Heart right ventricle (tissue), 16 donors: ENCODE data around the gene CGB5. TPM values are rescaled to one million over a fixed set of nuclear protein-coding genes. Genes with fewer than 3 reads are reported as not detected.

Source experiments
- ATAC-seq, 8 donors: fragments of 200-7000 bp; cut with Tn5 transposase; one replicate each; pipeline ENCODE4 v1.9.1; 2020; ENCODE audit warnings: mild to moderate bottlenecking in 8 of 8, moderate library complexity in 8 of 8, moderate number of reproducible peaks in 1 of 8
- DNase-seq, 2 donors: peaks; one replicate each; pipeline ENCODE4 v3.0.0-alpha.2; 2020
- H3K27ac ChIP-seq, 10 donors: fragments of 200-600 bp; sonication (generic) in 2 of 10; one replicate each; pipeline versions ENCODE4 v1.5.0 to v1.8.0; 2020 to 2022; ENCODE audit warnings: mild to moderate bottlenecking in 3 of 10
- H3K27me3 ChIP-seq, 7 donors: fragments of 200-600 bp; one replicate each; pipeline ENCODE4 v1.8.0; 2021 to 2022; ENCODE audit warnings: mild to moderate bottlenecking in 2 of 7
- H3K36me3 ChIP-seq, 9 donors: fragments of 200-600 bp; sonication (generic) in 1 of 9; one replicate each; pipeline versions ENCODE4 v1.5.0 to v1.8.0; 2020 to 2022; ENCODE audit warnings: mild to moderate bottlenecking in 2 of 9
- H3K4me1 ChIP-seq, 9 donors: fragments of 200-600 bp; sonication (generic) in 1 of 9; one replicate each; pipeline versions ENCODE4 v1.5.0 to v1.8.0; 2020 to 2022; ENCODE audit warnings: mild to moderate bottlenecking in 4 of 9
- H3K4me3 ChIP-seq, 10 donors: fragments of 200-600 bp; sonication (generic) in 2 of 10; one replicate each; pipeline versions ENCODE4 v1.5.0 to v1.8.0; 2020 to 2022; ENCODE audit warnings: mild to moderate bottlenecking in 7 of 10, moderate library complexity in 2 of 10
- H3K9me3 ChIP-seq, 11 donors: fragments of 200-600 bp in 10 of 11; sonication (generic) in 2 of 11; one replicate each; pipeline versions ENCODE4 v1.5.0 to v1.8.0; 2013 to 2022; ENCODE audit warnings: mild to moderate bottlenecking in 2 of 11, control low read depth in 1 of 11, moderate library complexity in 1 of 11
- WGBS, 2 donors: extraction: QIAGEN DNeasy Blood & Tissue Kit; methylation state at CpG; one replicate each; pipeline ENCODE4 v1.1.7; 2013; ENCODE audit warnings: inconsistent platforms in 1 of 2; 5-methylcytosine and 5-hydroxymethylcytosine counted together
- intact Hi-C, 10 donors: fragments of 100-400 bp; cut with DNase I; formaldehyde crosslinking; loops; one replicate each; pipeline versions ENCODE4 v1.11.1 to v1.14.2; 2022
- polyA plus RNA-seq, 2 donors: library from polyadenylated mRNA; stranded (reverse); fragments of 200-250 nt; gene quantifications; one replicate each; pipeline ENCODE4 v1.2.3, GENCODE V29; 2013
- total RNA-seq, 10 donors: library from RNA; stranded (reverse); fragmentation: NEBNext Ultra II Directional in 3 of 10; extraction: Animal tissue kit (Norgen Biotek cat#: 25700) in 3 of 10; gene quantifications; one replicate each; pipeline versions ENCODE4 v1.2.1 to v1.2.4, GENCODE V29; 2021 to 2023
- TF ChIP-seq, protein P1 (sequence below), 9 donors: fragments of 200-600 bp; sonication (generic) in 2 of 9; IDR thresholded peaks; one replicate each; pipeline versions ENCODE4 v1.5.0 to v1.8.0; 2021 to 2022; ENCODE audit warnings: antibody characterized with exemption in 9 of 9, mild to moderate bottlenecking in 5 of 9, moderate library complexity in 1 of 9
- donor health status: Arrhythmogenic right ventricular cardiomyopathy.
- donor health status: ischemic (EF 13 %, LVEDD 7.1; RV severe dilation, severe dysfunction).
- donor health status: healthy with polysubstance abuse.
- donor health status: DM: no; HTN: yes; CAD: no.
- donor health status: DM: no; HTN: no; CAD: no.
- donor health status: ischemic (EF 25% LVEDD 6.9; RV normal size, moderate dysfunction).
- donor health status: ischemic (EF 25% LVEDD 5.7; RV mildly dilated, moderate dysfunction).
- donor health status: healthy.
- donor health status: DM: yes; HTN: yes; CAD: no.
- donor health status: Ischemic cardiomyopathy.
- donor health status: ischemic (EF 35%, LVEDD 5.7; RV mildly dilated, moderate dysfunction).
- donor health status: nonischemic (EF 11% LVEDD 7.7; RV severe dilation, severe dysfunction).
- donor health status: DM: yes; HTN: yes; CAD: no.
- donor health status: PGD.
- donor health status: ischemic (EF 29% LVEDD 5.4; RV normal size, mild dysfunction).
- donor health status: nonischemic (EF 23%, LVEDD 6.1; RV moderate dilation, normal function).

CGB5 gene
- total and polyA plus RNA-seq, 12 donors: not detected

DNA sequence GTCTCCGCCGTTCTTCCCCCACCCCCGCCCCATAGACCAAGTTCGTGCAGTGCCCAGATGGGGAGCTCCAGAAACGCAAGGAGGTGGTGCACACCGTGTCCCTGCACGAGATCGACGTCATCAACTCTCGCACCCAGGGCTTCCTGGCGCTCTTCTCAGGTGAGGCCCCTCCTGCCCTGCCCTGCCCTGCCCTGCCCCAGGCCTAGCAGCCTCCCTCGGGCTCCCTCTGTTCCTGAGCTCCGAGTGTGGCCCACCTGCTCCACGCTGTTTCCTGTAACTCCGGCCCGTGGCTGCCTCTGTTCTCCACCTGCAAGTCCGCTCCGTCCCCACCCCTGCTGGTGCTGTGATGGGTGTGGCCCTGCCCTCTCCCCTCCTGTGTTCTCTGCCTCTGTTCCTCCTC lies 33.2 kb upstream of the CGB5 start:
- Histone ChIP-seq H3K27ac (no peak overlapping the region), H3K36me3 (peaks cover 0 to 96% (median 35%) of the 10 kb centered on the region in 9 donors), H3K27me3 (no peaks in the 10 kb centered on the region), H3K4me3 (no peak overlapping the region), H3K4me1 (no peaks in the 10 kb centered on the region), H3K9me3 (no peaks in the 10 kb centered on the region)
- ATAC-seq: no peak
- TF ChIP-seq, protein P1, sequence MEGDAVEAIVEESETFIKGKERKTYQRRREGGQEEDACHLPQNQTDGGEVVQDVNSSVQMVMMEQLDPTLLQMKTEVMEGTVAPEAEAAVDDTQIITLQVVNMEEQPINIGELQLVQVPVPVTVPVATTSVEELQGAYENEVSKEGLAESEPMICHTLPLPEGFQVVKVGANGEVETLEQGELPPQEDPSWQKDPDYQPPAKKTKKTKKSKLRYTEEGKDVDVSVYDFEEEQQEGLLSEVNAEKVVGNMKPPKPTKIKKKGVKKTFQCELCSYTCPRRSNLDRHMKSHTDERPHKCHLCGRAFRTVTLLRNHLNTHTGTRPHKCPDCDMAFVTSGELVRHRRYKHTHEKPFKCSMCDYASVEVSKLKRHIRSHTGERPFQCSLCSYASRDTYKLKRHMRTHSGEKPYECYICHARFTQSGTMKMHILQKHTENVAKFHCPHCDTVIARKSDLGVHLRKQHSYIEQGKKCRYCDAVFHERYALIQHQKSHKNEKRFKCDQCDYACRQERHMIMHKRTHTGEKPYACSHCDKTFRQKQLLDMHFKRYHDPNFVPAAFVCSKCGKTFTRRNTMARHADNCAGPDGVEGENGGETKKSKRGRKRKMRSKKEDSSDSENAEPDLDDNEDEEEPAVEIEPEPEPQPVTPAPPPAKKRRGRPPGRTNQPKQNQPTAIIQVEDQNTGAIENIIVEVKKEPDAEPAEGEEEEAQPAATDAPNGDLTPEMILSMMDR (IDR thresholded peaks at IDR 0.05): no peak
- no peak for DNase-seq
- intact Hi-C loops: no loop called here
- WGBS, 2 donors: 92 to 93% methylated on average over 18 of the region's 18 CpGs

- H3K4me3 ChIP-seq: no peak overlapping the region
- no peak for ATAC-seq
- TF ChIP-seq, protein P1 (IDR thresholded peaks at IDR 0.05): no peak
- WGBS, 2 donors: 91 to 93% methylated on average over 17 of the region's 17 CpGs
- peaks cover 0 to 96% (median 35%) of the 10 kb centered on the region in 9 donors for H3K36me3 ChIP-seq
- no peaks in the 10 kb centered on the region for H3K4me1 ChIP-seq
- intact Hi-C loops: no loop called here
- no peak overlapping the region for H3K27ac ChIP-seq
- no peak for DNase-seq
- H3K27me3 ChIP-seq: no peaks in the 10 kb centered on the region
- H3K9me3 ChIP-seq: no peaks in the 10 kb centered on the region
These were observed 32.5 kb upstream of the CGB5 start for GRCh38 chr19:49011194-49011593.

GRCh38 chr19:49014123-49014869 lies 29.4 kb upstream of the CGB5 start:
- ATAC-seq: no peak
- Histone ChIP-seq H3K9me3 (no peaks in the 10 kb centered on the region), H3K27me3 (peaks cover 0 to 20% (median 9%) of the 10 kb centered on the region in 7 donors), H3K4me3 (no peak overlapping the region), H3K4me1 (peaks cover 0 to 23% (median 18%) of the 10 kb centered on the region in 9 donors), H3K27ac (no peak overlapping the region), H3K36me3 (peaks cover 0 to 67% (median 21%) of the 10 kb centered on the region in 9 donors)
- DNase-seq: no peak
- 92 to 95% methylated on average over 32 of the region's 32 CpGs for WGBS, 2 donors
- TF ChIP-seq, protein P1 (IDR thresholded peaks at IDR 0.05): no peak
- intact Hi-C loops: no loop called here

DNA sequence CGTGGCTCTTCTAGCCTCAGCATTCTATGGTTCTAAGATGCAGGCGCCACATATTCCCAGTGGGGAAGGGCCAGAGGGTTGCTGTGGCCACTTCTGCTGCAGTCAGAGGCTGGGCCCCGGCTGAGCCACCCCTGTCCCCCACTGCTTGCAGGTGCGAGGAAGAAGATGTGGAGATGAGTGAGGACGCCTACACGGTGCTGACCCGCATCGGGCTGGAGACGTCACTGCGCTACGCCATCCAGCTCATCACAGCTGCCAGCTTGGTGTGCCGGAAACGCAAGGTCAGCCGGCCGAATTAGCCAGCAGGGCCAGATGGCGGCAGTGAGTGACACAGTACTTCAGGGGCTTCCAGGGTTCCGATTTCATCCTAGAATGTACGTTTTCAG lies 28.8 kb upstream of the CGB5 start:
- no peak overlapping the region for H3K27ac ChIP-seq
- TF ChIP-seq, protein P1 (IDR thresholded peaks at IDR 0.05): no peak
- intact Hi-C loops: no loop called here
- 91 to 96% methylated on average over 18 of the region's 18 CpGs for WGBS, 2 donors
- no peak for ATAC-seq
- H3K36me3 ChIP-seq: peaks cover 0 to 61% (median 16%) of the 10 kb centered on the region in 9 donors
- no peaks in the 10 kb centered on the region for H3K9me3 ChIP-seq
- no peak for DNase-seq
- no peak overlapping the region for H3K4me3 ChIP-seq
- peaks cover 0 to 26% (median 13%) of the 10 kb centered on the region in 7 donors for H3K27me3 ChIP-seq
- peaks cover 0 to 27% (median 23%) of the 10 kb centered on the region in 9 donors for H3K4me1 ChIP-seq
